NCI-H1105 (cell line): ENCODE measurements around the gene PARN.

Source experiments
- DNase-seq: peaks from one replicate; lab custom pipeline; 2025; lab: John Stamatoyannopoulos, UW

PARN gene

GRCh38 chr16:14499110-14499509 is 130.9 kb downstream of the PARN start:
- DNase-seq: no peak

- no peak for DNase-seq
Observed at GRCh38 chr16:14497245-14498082, 132.6 kb downstream of the PARN start.

DNA sequence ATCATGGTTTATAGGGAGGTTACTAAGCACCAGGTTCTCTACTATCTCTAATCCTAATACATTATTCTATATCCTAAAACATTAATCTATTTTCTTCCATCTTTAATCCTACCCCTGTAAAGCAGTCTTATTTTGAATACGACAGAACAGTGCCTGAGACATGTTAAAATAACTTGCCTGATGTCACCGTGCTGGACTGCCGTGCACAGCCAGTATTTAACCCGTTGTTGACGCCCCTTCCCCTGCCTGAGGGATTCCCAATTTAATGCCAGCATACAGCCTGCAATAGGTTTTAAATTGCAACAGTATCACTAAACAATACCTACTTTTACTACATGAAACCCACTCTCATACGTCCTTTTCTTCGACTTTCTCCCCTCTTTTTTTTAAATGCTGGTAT is 133.3 kb downstream of the PARN start:
- no peak for DNase-seq

DNA sequence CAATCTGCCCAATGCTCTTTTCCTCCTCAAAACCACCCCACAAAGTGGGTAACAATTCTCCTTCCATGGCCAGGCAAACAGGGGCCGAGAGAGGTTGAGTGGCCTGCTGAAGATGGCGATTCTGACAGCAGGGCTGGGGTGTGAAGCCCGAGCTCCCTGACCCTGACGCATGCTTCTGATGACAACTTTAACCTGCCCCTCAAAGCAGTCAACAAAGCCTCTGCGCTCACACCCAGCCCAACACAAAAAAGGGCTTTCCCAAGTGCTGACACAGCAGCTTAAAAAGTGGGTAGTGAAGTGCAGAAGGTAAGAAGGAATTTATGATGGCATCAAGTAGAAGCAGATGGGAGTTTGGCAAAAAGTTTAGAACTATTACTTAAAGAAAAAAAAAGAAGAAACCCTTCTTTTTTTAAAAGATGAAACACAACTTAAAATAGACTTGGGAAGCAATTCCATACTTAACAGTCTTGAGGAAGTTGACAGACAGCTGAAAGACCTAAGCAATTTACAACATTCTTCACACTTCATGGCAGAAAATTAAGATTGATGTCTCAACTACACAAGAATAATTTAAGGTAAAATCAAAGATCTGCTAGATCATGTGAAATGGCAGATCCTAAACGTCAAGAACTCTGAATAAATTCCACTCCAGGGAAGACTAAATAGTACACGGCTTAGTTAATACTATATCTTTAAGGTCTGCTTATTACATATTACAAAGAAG is 133.9 kb downstream of the PARN start:
- DNase-seq: no peak

DNA sequence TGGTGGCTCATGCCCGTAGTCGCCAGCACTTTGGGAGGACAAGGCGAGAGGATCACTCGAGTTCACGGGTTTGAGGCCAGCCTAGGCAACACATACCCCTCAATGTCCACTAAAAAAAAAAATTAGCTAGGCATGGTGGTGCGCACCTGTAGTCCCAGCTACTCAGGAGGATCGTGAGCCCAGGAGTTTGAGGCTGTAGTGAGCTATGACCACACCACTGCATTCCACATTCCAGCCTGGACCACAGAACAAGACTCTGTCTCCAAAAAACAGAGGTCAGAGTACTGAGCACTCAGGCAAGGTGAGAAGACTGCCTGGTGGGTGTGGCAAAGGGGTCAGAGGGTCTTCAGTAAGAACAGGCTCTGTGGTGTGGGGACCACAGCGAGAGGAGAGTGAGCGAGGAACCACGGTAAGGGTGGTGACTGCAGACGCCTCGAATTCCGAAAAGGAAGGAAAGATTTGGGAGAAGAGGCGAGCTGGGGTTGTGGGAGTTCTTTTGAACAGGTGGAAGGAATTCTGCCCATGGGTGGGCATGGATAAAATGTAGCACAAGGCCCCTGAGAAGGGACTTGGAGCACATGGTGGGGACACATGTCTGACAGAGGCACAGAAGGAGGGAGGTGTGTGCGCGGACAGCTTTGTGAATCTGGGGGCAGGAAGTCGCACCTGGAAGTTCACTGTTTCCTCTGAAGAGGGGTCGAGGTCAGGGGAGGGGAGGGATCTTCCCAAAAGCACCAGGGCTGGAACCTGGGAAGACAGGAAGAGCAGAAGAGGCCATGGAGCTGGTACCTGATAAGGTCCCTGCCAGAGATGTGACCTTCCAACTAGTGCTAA is 134.6 kb downstream of the PARN start:
- DNase-seq: no peak

GRCh38 chr16:14494396-14494966 is 135.6 kb downstream of the PARN start:
- DNase-seq: no peak

GRCh38 chr16:14493791-14494190 is 136.3 kb downstream of the PARN start:
- no peak for DNase-seq

DNA sequence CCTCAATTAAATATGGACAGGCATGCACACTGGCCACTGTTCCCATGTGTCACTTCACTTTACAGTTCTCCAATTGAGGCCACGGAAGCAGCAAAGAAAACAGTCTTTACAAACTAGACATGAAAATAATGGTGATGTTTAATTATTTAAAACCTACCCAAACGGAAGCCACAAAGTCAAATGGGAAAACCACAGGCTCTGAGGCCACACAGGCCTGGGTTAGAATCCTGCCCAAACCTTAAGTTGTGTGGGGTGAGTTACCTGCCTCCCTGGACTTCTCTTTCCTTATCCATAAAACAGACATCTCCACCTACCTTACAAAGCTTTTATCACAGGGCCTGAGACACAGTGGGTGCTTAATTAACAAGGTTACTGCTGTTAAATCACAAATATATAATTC is 137.4 kb downstream of the PARN start:
- no peak for DNase-seq

GRCh38 chr16:14491861-14492529 is 138.1 kb downstream of the PARN start:
- DNase-seq: no peak

- DNase-seq: no peak
Observed at GRCh38 chr16:14490235-14490634, 139.8 kb downstream of the PARN start.

DNA sequence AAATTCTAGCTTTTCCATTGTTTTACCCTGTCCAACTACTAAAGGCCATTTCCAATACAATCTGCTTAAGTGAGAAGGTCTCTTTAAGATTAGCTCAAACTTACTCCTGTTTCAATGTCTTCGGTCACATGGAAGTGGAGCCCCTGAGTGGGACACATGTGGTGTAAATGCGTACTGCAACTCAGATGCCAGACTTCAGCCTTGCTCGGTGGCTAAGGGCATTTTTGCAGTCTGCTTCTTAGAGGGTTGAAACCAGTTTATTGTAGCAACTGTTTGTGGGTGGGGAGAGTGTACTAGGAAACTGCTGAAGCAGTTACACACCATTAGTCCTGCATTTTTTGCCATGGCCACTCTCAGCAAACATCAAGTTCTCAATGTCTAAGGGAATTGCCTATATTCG is 140.6 kb downstream of the PARN start:
- DNase-seq: no peak

DNA sequence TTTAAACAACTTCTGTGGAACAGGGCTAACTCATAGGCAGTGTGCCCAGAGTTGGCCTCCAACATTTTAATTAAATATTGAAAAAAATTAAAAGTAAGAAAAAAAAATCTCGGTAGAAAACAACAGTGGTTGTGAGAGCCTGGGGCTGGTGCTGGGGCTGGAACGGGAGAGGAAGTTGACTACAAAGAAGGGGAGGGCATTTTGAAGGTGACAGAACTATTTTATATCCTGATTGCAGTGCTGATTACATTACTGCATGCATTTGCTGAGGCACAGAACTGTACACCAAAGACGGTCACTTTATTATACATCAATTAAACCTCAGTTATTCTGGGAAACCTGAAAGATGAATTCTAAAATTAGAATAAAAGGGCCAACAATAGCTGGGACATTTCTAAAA is 142.5 kb downstream of the PARN start:
- DNase-seq: no peak

GRCh38 chr16:14486520-14487303 is 143.3 kb downstream of the PARN start:
- no peak for DNase-seq

GRCh38 chr16:14485811-14486519 is 144.1 kb downstream of the PARN start:
- DNase-seq: no peak

DNA sequence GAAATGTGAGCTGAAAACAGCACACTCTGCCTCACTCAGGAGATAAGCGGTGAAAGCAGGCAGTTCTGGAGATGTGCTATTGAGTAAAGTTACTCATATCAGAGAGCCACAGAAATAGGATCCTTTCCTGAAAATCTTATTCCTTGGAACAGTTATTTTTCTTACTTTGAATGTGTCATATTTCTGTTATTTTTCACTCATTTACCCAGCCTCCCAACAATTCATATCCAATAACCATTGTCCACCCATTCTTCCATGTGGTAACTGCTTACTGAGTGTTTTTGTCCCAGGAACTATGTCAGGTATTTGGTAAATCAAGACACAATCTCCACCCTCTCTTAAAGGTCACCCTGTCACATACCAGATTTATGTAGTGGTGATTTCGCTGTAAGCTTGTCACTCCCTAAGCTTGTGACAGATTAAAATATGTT is 144.9 kb downstream of the PARN start:
- DNase-seq: no peak

GRCh38 chr16:14483819-14484385 is 146.2 kb downstream of the PARN start:
- no peak for DNase-seq

GRCh38 chr16:14476183-14476582 is 153.9 kb downstream of the PARN start:
- DNase-seq: no peak

DNA sequence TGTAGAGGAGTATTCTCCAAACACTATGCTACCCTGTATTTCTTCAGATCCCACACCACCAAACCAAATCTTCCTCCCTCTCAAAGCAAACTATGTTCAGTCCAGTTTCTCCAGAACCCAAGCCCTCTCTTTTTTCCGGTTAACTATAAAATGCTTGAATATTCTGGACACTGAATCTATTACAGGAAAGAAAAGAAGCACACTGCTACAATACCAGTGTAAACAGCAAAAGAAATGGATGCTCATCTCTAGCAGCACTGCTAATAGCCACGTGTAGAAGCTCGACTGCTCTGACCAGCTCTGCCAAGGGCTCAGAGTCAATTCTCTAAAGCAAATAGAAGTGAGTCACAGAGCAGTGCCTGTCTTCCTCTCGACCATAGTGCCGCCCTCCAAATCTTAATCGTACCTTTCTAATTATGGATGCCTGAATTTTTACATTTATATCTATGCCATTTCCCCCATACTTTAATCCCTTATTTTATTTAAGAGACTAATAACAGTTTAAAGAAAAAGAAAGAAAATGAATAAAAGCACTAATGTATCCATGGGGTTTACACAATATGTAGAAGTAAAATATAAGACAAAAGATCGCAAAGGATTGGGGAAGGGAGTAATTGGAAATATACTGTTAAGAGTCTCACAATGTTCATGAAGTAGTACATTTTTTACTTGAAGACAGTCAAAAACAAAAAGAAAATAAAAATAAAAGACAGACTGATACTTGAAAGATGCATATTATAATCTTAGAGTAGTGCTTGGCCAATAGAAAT is 154.5 kb downstream of the PARN start:
- DNase-seq: no peak

- DNase-seq: no peak
Observed at GRCh38 chr16:14473488-14473887, 156.6 kb downstream of the PARN start.
